Vagina (tissue), 2 donors: ENCODE results near the gene PTGS1.

Experiments used
- POLR2A ChIP-seq, 2 donors: fragments of 450-650 bp; IDR thresholded peaks; one replicate each; pipeline ENCODE4 v1.6.1; 2017; ENCODE audit warnings: antibody characterized with exemption in 2 of 2, mild to moderate bottlenecking in 2 of 2, moderate library complexity in 2 of 2
- POLR2AphosphoS5 ChIP-seq, 2 donors: sonication (generic); formaldehyde crosslinking; IDR thresholded peaks; one replicate each; pipeline ENCODE4 v1.9.0; 2017; ENCODE audit warnings: antibody characterized with exemption in 2 of 2, mild to moderate bottlenecking in 2 of 2, low read depth in 1 of 2; ENCODE audit not compliant: insufficient read depth in 1 of 2
- TF ChIP-seq, protein P1 (sequence below), 3 experiments: fragments of 450-650 bp in 2 of 3; fragments of 200-600 bp in 1 of 3; sonication (generic) in 1 of 3; IDR thresholded peaks; one replicate each; pipeline ENCODE4 v1.5.1; 2017 to 2019; ENCODE audit warnings: antibody characterized with exemption in 3 of 3, mild to moderate bottlenecking in 2 of 3, moderate library complexity in 2 of 3

DNA sequence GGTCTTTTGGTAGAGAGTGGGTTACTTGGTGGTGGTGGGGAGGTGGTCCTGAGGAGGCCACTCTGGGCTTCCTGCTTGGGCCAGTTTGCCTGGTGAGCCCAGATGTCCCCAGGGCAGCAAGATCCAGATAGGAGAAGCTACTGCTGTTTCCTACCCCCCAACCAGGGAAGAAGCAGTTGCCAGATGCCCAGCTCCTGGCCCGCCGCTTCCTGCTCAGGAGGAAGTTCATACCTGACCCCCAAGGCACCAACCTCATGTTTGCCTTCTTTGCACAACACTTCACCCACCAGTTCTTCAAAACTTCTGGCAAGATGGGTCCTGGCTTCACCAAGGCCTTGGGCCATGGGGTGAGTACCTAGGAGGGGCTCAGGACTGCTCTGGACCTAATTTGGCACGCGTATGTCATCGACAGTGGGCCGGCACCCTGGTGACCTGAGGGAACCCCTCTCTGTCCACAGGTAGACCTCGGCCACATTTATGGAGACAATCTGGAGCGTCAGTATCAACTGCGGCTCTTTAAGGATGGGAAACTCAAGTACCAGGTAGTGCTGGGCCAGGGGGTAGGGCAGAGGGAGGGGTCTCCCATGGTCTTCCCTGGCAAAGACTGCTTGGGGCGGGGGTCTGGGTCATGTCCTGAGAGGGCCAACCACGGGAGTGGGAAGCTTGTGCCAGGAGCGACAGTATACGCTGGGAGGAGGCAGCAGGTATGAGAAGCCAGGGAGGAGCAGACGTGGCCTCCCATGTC, 10.6 kb downstream of the PTGS1 start:
- TF ChIP-seq, protein P1, sequence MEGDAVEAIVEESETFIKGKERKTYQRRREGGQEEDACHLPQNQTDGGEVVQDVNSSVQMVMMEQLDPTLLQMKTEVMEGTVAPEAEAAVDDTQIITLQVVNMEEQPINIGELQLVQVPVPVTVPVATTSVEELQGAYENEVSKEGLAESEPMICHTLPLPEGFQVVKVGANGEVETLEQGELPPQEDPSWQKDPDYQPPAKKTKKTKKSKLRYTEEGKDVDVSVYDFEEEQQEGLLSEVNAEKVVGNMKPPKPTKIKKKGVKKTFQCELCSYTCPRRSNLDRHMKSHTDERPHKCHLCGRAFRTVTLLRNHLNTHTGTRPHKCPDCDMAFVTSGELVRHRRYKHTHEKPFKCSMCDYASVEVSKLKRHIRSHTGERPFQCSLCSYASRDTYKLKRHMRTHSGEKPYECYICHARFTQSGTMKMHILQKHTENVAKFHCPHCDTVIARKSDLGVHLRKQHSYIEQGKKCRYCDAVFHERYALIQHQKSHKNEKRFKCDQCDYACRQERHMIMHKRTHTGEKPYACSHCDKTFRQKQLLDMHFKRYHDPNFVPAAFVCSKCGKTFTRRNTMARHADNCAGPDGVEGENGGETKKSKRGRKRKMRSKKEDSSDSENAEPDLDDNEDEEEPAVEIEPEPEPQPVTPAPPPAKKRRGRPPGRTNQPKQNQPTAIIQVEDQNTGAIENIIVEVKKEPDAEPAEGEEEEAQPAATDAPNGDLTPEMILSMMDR (IDR thresholded peaks at IDR 0.05): no peak
- no peak for TF ChIP-seq POLR2AphosphoS5 (IDR thresholded peaks at IDR 0.05; ENCODE audit: insufficient read depth in 1 of 2, low read depth in 1 of 2)
- TF ChIP-seq POLR2A (IDR thresholded peaks at IDR 0.05): no peak
